Measurements from ENCODE around the gene ADGRG7. TPM values are rescaled to one million over a fixed set of nuclear protein-coding genes. Genes with fewer than 3 reads are reported as not detected.

ADGRG7 gene
- total and polyA plus RNA-seq, 9 of the 15 experiments (the other 6 are each of a cell fraction or from before 2014, with no cell fraction given): 0.03 TPM; not detected in 7

GRCh38 chr3:100708989-100709841 lies 99.8 kb downstream of the ADGRG7 start, which contains the start of gene TFG (continued):
- TF ChIP-seq, protein P1, sequence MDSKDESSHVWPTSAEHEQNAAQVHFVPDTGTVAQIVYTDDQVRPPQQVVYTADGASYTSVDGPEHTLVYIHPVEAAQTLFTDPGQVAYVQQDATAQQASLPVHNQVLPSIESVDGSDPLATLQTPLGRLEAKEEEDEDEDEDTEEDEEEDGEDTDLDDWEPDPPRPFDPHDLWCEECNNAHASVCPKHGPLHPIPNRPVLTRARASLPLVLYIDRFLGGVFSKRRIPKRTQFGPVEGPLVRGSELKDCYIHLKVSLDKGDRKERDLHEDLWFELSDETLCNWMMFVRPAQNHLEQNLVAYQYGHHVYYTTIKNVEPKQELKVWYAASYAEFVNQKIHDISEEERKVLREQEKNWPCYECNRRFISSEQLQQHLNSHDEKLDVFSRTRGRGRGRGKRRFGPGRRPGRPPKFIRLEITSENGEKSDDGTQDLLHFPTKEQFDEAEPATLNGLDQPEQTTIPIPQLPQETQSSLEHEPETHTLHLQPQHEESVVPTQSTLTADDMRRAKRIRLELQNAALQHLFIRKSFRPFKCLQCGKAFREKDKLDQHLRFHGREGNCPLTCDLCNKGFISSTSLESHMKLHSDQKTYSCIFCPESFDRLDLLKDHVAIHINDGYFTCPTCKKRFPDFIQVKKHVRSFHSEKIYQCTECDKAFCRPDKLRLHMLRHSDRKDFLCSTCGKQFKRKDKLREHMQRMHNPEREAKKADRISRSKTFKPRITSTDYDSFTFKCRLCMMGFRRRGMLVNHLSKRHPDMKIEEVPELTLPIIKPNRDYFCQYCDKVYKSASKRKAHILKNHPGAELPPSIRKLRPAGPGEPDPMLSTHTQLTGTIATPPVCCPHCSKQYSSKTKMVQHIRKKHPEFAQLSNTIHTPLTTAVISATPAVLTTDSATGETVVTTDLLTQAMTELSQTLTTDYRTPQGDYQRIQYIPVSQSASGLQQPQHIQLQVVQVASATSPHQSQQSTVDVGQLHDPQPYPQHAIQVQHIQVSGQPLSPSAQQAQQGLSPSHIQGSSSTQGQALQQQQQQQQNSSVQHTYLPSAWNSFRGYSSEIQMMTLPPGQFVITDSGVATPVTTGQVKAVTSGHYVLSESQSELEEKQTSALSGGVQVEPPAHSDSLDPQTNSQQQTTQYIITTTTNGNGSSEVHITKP (IDR thresholded peaks at IDR 0.05; ENCODE audit: partially characterized antibody): peak; percentile 16
- TF ChIP-seq ZNF639 (CRISPR knock-in tag; conservative IDR thresholded peaks at IDR 0.05 in 1 of 2, IDR thresholded peaks at IDR 0.05 in 1 of 2): no peak
- TF ChIP-seq EP300 (IDR thresholded peaks at IDR 0.05; ENCODE audit: low read length): 0 out of 2 replicates have a peak, but pooled peaks have one; percentile 7
- peak; percentile 95 for TF ChIP-seq POLR2G (IDR thresholded peaks at IDR 0.05; ENCODE audit: low read depth, low read length)
- TF ChIP-seq CXXC5 (CRISPR knock-in tag; IDR thresholded peaks at IDR 0.05): peak; percentile 75
- TF ChIP-seq ESRRA (IDR thresholded peaks at IDR 0.05; ENCODE audit: borderline replicate concordance, low read depth): peak; percentile 34; the same call in 1 of the 2 replicates
- peak; percentile 9 to 64; a peak in 1 of 4 replicates for TF ChIP-seq TEAD1 (CRISPR knock-in tag; IDR thresholded peaks at IDR 0.05)
- TF ChIP-seq ZNF431 (CRISPR knock-in tag; IDR thresholded peaks at IDR 0.05): no peak
- peak; percentile 6; the same call in 1 of the 2 replicates for TF ChIP-seq TEAD4 (IDR thresholded peaks at IDR 0.05; ENCODE audit: low read length)
- no peak for TF ChIP-seq TEAD4 (CRISPR knock-in tag; IDR thresholded peaks at IDR 0.05; ENCODE audit: borderline replicate concordance)
- no peak for TF ChIP-seq ARHGAP35 (IDR thresholded peaks at IDR 0.05; ENCODE audit: partially characterized antibody)
- TF ChIP-seq ZNF445 (CRISPR knock-in tag; IDR thresholded peaks at IDR 0.05; ENCODE audit: low read depth): no peak
- peak; percentile 93 for TF ChIP-seq ELF1 (tag; IDR thresholded peaks at IDR 0.05)
- TF ChIP-seq FOXA3 (CRISPR knock-in tag; conservative IDR thresholded peaks at IDR 0.05 in 1 of 2, IDR thresholded peaks at IDR 0.05 in 1 of 2): no peak
- TF ChIP-seq, protein P2, sequence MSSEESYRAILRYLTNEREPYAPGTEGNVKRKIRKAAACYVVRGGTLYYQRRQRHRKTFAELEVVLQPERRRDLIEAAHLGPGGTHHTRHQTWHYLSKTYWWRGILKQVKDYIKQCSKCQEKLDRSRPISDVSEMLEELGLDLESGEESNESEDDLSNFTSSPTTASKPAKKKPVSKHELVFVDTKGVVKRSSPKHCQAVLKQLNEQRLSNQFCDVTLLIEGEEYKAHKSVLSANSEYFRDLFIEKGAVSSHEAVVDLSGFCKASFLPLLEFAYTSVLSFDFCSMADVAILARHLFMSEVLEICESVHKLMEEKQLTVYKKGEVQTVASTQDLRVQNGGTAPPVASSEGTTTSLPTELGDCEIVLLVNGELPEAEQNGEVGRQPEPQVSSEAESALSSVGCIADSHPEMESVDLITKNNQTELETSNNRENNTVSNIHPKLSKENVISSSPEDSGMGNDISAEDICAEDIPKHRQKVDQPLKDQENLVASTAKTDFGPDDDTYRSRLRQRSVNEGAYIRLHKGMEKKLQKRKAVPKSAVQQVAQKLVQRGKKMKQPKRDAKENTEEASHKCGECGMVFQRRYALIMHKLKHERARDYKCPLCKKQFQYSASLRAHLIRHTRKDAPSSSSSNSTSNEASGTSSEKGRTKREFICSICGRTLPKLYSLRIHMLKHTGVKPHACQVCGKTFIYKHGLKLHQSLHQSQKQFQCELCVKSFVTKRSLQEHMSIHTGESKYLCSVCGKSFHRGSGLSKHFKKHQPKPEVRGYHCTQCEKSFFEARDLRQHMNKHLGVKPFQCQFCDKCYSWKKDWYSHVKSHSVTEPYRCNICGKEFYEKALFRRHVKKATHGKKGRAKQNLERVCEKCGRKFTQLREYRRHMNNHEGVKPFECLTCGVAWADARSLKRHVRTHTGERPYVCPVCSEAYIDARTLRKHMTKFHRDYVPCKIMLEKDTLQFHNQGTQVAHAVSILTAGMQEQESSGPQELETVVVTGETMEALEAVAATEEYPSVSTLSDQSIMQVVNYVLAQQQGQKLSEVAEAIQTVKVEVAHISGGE (CRISPR knock-in tag; IDR thresholded peaks at IDR 0.05): 0 out of 6 replicates have a peak, but pooled peaks of 1 of the 3 experiments have one; percentile 24
- TF ChIP-seq ETV1 (tag; conservative IDR thresholded peaks at IDR 0.05; ENCODE audit: low read depth): 0 out of 2 replicates have a peak, but pooled peaks have one; percentile 11
